Tibial artery (tissue), 4 donors: ENCODE data around the gene PRKCD.

ENCODE experiments used
- DNase-seq, 2 donors: peaks; one replicate each; pipeline ENCODE4 v3.0.0-alpha.2; 2019
- H3K27ac ChIP-seq, 2 donors: fragments of 200-600 bp; sonication (generic) in 1 of 2; 1 replicate in 1 of 2; 2 replicates in 1 of 2; pipeline ENCODE4 v1.5.1; 2018 to 2019; ENCODE audit warnings: mild to moderate bottlenecking in 1 of 2
- H3K27me3 ChIP-seq, 2 donors: fragments of 200-600 bp; sonication (generic) in 1 of 2; one replicate each; pipeline versions ENCODE4 v1.5.1 to v1.6.0; 2016 to 2019
- H3K36me3 ChIP-seq, 3 donors: fragments of 200-600 bp; sonication (generic) in 2 of 3; one replicate each; pipeline ENCODE4 v1.5.1; 2016 to 2019; ENCODE audit warnings: mild to moderate bottlenecking in 2 of 3
- H3K4me1 ChIP-seq, 4 donors: fragments of 200-600 bp; sonication (generic) in 2 of 4; 1 replicate in 3 of 4; 2 replicates in 1 of 4; pipeline ENCODE4 v1.5.1; 2016 to 2019
- H3K4me3 ChIP-seq, 2 donors: fragments of 200-600 bp; sonication (generic) in 1 of 2; 1 replicate in 1 of 2; 2 replicates in 1 of 2; pipeline ENCODE4 v1.5.1; 2018 to 2019; ENCODE audit warnings: mild to moderate bottlenecking in 2 of 2
- H3K9me3 ChIP-seq, 3 donors: fragments of 200-600 bp; sonication (generic) in 1 of 3; one replicate each; pipeline ENCODE4 v1.5.1; 2016 to 2019
- CTCF ChIP-seq, 2 experiments: fragments of 200-600 bp in 1 of 2; fragments of 450-650 bp in 1 of 2; IDR thresholded peaks; one replicate each; pipeline ENCODE4 v1.5.1; 2017 to 2019; ENCODE audit warnings: antibody characterized with exemption in 2 of 2, mild to moderate bottlenecking in 1 of 2, moderate library complexity in 1 of 2
- intact Hi-C: fragments of 100-400 bp; cut with DNase I; formaldehyde crosslinking; loops from one replicate; pipeline ENCODE4 v1.15.0; 2023; ENCODE audit warnings: low total_unique reads

The PRKCD gene

GRCh38 chr3:53154881-53155285 lies 6.1 kb upstream of the PRKCD start:
- no peak for TF ChIP-seq CTCF (IDR thresholded peaks at IDR 0.05)
- Histone ChIP-seq H3K4me3 (no peak overlapping the region), H3K27me3 (no peaks in the 10 kb centered on the region), H3K9me3 (no peaks in the 10 kb centered on the region), H3K36me3 (no peaks in the 10 kb centered on the region), H3K27ac (no peak overlapping the region), H3K4me1 (peaks cover 0 to 68% (median 36%) of the 10 kb centered on the region in 4 donors)
- DNase-seq, result no peak
- intact Hi-C loops, result no loop called here

- no peak overlapping the region for H3K4me3 ChIP-seq
- no peaks in the 10 kb centered on the region for H3K9me3 ChIP-seq
- peaks cover 0 to 68% (median 38%) of the 10 kb centered on the region in 4 donors for H3K4me1 ChIP-seq
- TF ChIP-seq CTCF (IDR thresholded peaks at IDR 0.05), result no peak
- H3K27me3 ChIP-seq, result no peaks in the 10 kb centered on the region
- H3K27ac ChIP-seq, result no peak overlapping the region
- intact Hi-C loops, result no loop called here
- H3K36me3 ChIP-seq, result no peaks in the 10 kb centered on the region
- DNase-seq, result no peak
Measured at GRCh38 chr3:53155760-53156159, 5.2 kb upstream of the PRKCD start.

GRCh38 chr3:53156368-53156834 lies 4.6 kb upstream of the PRKCD start:
- H3K27me3 ChIP-seq, result no peaks in the 10 kb centered on the region
- H3K36me3 ChIP-seq, result no peaks in the 10 kb centered on the region
- H3K4me1 ChIP-seq, result peaks cover 0 to 66% (median 36%) of the 10 kb centered on the region in 4 donors
- no peak for DNase-seq
- no peaks in the 10 kb centered on the region for H3K9me3 ChIP-seq
- TF ChIP-seq CTCF (IDR thresholded peaks at IDR 0.05), result no peak
- no peak overlapping the region for H3K27ac ChIP-seq
- H3K4me3 ChIP-seq, result no peak overlapping the region
- intact Hi-C loops, result no loop called here

- Histone ChIP-seq H3K4me1 (peaks cover 0 to 71% (median 43%) of the 10 kb centered on the region in 4 donors), H3K4me3 (no peak overlapping the region), H3K36me3 (no peaks in the 10 kb centered on the region), H3K27me3 (no peaks in the 10 kb centered on the region), H3K9me3 (no peaks in the 10 kb centered on the region), H3K27ac (no peak overlapping the region)
- no peak for DNase-seq
- intact Hi-C loops, result no loop called here
- no peak for TF ChIP-seq CTCF (IDR thresholded peaks at IDR 0.05)
Measured at GRCh38 chr3:53157974-53158580, 2.9 kb upstream of the PRKCD start.

GRCh38 chr3:53158765-53159155 lies 2.2 kb upstream of the PRKCD start:
- Histone ChIP-seq H3K4me1 (peaks cover 0 to 73% (median 43%) of the 10 kb centered on the region in 4 donors), H3K4me3 (no peak overlapping the region), H3K9me3 (no peaks in the 10 kb centered on the region), H3K36me3 (no peaks in the 10 kb centered on the region), H3K27me3 (no peaks in the 10 kb centered on the region), H3K27ac (no peak overlapping the region)
- no peak for DNase-seq
- TF ChIP-seq CTCF (IDR thresholded peaks at IDR 0.05), result no peak
- intact Hi-C loops, result no loop called here
